Measurements from ENCODE around the gene PARP4. TPM values are rescaled to one million over a fixed set of nuclear protein-coding genes. Genes with fewer than 3 reads are reported as not detected.

Gene PARP4
- total and polyA plus RNA-seq, 2 donors (not counting 1 experiment from before 2014, with no cell fraction given), result 22.2 to 88.8 TPM

GRCh38 chr13:24528816-24529398 lies 16.3 kb upstream of the PARP4 start:
- DNase-seq (no peak), ATAC-seq (ENCODE audit: low read depth) (no peak)
- TF ChIP-seq EZH2 (IDR thresholded peaks at IDR 0.05; ENCODE audit: borderline replicate concordance, insufficient read depth, low read depth, low read length, poor library complexity, severe bottlenecking) (no peak), CTCF (IDR thresholded peaks at IDR 0.05) (no peak)
- Mint-ChIP-seq H3K27ac (no peak overlapping the region), H3K9me3 (ENCODE audit: insufficient read depth) (peaks cover 3% of the 10 kb centered on the region), H3K4me1 (no peaks in the 10 kb centered on the region), H3K27me3 (peaks cover 42% of the 10 kb centered on the region), H3K4me3 (no peak overlapping the region)
- Histone ChIP-seq H3K9me3 (ENCODE audit: control extremely low read depth in 1 of 3, control insufficient read depth in 2 of 3, insufficient read depth in 1 of 3, low read length in 2 of 3) (no peaks in the 10 kb centered on the region), H3K27ac (ENCODE audit: low read length in 2 of 2) (no peak overlapping the region), H3K27me3 (replicated peaks in 1 of 4; ENCODE audit: control extremely low read depth in 1 of 4, control insufficient read depth in 3 of 4, insufficient read depth in 4 of 4, low read length in 3 of 4) (peaks cover 0 to 16% (median 9%) of the 10 kb centered on the region in 4 experiments), H3K4me3 (ENCODE audit: control extremely low read depth in 1 of 5, extremely low read depth in 1 of 5, insufficient read depth in 1 of 5, low read depth in 2 of 5, low read length in 4 of 5) (no peak overlapping the region), H3K4me2 (replicated peaks; ENCODE audit: low read depth, low read length, poor library complexity, severe bottlenecking) (no peak overlapping the region), H3K79me2 (ENCODE audit: control insufficient read depth, insufficient read depth, low read length) (no peaks in the 10 kb centered on the region), H3K4me1 (ENCODE audit: control insufficient read depth in 2 of 2, insufficient read depth in 2 of 2, low read length in 2 of 2) (no peaks in the 10 kb centered on the region), H4K20me1 (ENCODE audit: control insufficient read depth, insufficient read depth, low read length, poor library complexity, severe bottlenecking) (no peaks in the 10 kb centered on the region), H2AFZ (ENCODE audit: insufficient read depth, low read depth, low read length, poor library complexity, severe bottlenecking) (no peak overlapping the region), H3K36me3 (replicated peaks in 1 of 2; ENCODE audit: control extremely low read depth in 1 of 2, control insufficient read depth in 1 of 2, extremely low read depth in 1 of 2, insufficient read depth in 2 of 2, low read length in 1 of 2) (no peaks in the 10 kb centered on the region), H3K9ac (ENCODE audit: low read length) (no peak overlapping the region)
- ChIA-PET POLR2A (no interaction called here), CTCF (interaction anchor here (0.9 kb wide), 1 partner anchor 357 kb away, joined by 4 read pairs; no protein-coding TSS in a partner anchor)
- intact Hi-C loops (cut with micrococcal nuclease), result no loop called here
- WGBS (ENCODE audit: insufficient coverage), result 90% methylated on average over 4 of the region's 4 CpGs

- H3K4me2 ChIP-seq (replicated peaks; ENCODE audit: low read depth, low read length, poor library complexity, severe bottlenecking), result no peak overlapping the region
- H3K27me3 Mint-ChIP-seq, result peaks cover 38% of the 10 kb centered on the region
- WGBS (ENCODE audit: insufficient coverage), result 90% methylated on average over 3 of the region's 6 CpGs
- no peaks in the 10 kb centered on the region for H4K20me1 ChIP-seq (ENCODE audit: control insufficient read depth, insufficient read depth, low read length, poor library complexity, severe bottlenecking)
- DNase-seq, result no peak
- H3K4me3 Mint-ChIP-seq, result no peak overlapping the region
- H3K79me2 ChIP-seq (ENCODE audit: control insufficient read depth, insufficient read depth, low read length), result no peaks in the 10 kb centered on the region
- H3K27me3 ChIP-seq (replicated peaks in 1 of 4; ENCODE audit: control extremely low read depth in 1 of 4, control insufficient read depth in 3 of 4, insufficient read depth in 4 of 4, low read length in 3 of 4), result peaks cover 0 to 14% (median 9%) of the 10 kb centered on the region in 4 experiments
- H2AFZ ChIP-seq (ENCODE audit: insufficient read depth, low read depth, low read length, poor library complexity, severe bottlenecking), result no peak overlapping the region
- no peak overlapping the region for H3K27ac Mint-ChIP-seq
- no peaks in the 10 kb centered on the region for H3K9me3 ChIP-seq (ENCODE audit: control extremely low read depth in 1 of 3, control insufficient read depth in 2 of 3, insufficient read depth in 1 of 3, low read length in 2 of 3)
- TF ChIP-seq EZH2 (IDR thresholded peaks at IDR 0.05; ENCODE audit: borderline replicate concordance, insufficient read depth, low read depth, low read length, poor library complexity, severe bottlenecking), result no peak
- no peak for TF ChIP-seq CTCF (IDR thresholded peaks at IDR 0.05)
- H3K4me1 Mint-ChIP-seq, result no peaks in the 10 kb centered on the region
- H3K4me3 ChIP-seq (ENCODE audit: control extremely low read depth in 1 of 5, extremely low read depth in 1 of 5, insufficient read depth in 1 of 5, low read depth in 2 of 5, low read length in 4 of 5), result no peak overlapping the region
- H3K4me1 ChIP-seq (ENCODE audit: control insufficient read depth in 2 of 2, insufficient read depth in 2 of 2, low read length in 2 of 2), result no peaks in the 10 kb centered on the region
- no peaks in the 10 kb centered on the region for H3K9me3 Mint-ChIP-seq (ENCODE audit: insufficient read depth)
- no peak for ATAC-seq (ENCODE audit: low read depth)
- no peaks in the 10 kb centered on the region for H3K36me3 ChIP-seq (replicated peaks in 1 of 2; ENCODE audit: control extremely low read depth in 1 of 2, control insufficient read depth in 1 of 2, extremely low read depth in 1 of 2, insufficient read depth in 2 of 2, low read length in 1 of 2)
- H3K27ac ChIP-seq (ENCODE audit: low read length in 2 of 2), result no peak overlapping the region
- intact Hi-C loops (cut with micrococcal nuclease), result no loop called here
- ChIA-PET POLR2A (no interaction called here), CTCF (no interaction called here)
- H3K9ac ChIP-seq (ENCODE audit: low read length), result no peak overlapping the region
Observed at GRCh38 chr13:24527266-24527775, 14.7 kb upstream of the PARP4 start.
